Endometrium (tissue), 2 donors: ENCODE measurements around the gene USP37.

ENCODE experiments used
- FAIRE-seq: peaks from 2 replicates; lab custom pipeline; 2012; peaks lifted over from hg19 to GRCh38; lab: Jason Lieb, UNC
- donor health status: control.
- donor health status: control.

Gene USP37, protein sequence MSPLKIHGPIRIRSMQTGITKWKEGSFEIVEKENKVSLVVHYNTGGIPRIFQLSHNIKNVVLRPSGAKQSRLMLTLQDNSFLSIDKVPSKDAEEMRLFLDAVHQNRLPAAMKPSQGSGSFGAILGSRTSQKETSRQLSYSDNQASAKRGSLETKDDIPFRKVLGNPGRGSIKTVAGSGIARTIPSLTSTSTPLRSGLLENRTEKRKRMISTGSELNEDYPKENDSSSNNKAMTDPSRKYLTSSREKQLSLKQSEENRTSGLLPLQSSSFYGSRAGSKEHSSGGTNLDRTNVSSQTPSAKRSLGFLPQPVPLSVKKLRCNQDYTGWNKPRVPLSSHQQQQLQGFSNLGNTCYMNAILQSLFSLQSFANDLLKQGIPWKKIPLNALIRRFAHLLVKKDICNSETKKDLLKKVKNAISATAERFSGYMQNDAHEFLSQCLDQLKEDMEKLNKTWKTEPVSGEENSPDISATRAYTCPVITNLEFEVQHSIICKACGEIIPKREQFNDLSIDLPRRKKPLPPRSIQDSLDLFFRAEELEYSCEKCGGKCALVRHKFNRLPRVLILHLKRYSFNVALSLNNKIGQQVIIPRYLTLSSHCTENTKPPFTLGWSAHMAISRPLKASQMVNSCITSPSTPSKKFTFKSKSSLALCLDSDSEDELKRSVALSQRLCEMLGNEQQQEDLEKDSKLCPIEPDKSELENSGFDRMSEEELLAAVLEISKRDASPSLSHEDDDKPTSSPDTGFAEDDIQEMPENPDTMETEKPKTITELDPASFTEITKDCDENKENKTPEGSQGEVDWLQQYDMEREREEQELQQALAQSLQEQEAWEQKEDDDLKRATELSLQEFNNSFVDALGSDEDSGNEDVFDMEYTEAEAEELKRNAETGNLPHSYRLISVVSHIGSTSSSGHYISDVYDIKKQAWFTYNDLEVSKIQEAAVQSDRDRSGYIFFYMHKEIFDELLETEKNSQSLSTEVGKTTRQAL

GRCh38 chr2:218568190-218569037 lies at the start of gene USP37, which contains the start of gene CNOT9:
TSS of gene USP37 (minus strand) at chr2:218568351. CDS start at chr2:218558653, 9,698 bp downstream.
TSS of gene CNOT9 (plus strand) at chr2:218568839. CDS start at chr2:218568955, 116 bp downstream.
- FAIRE-seq: peak; percentile 87

GRCh38 chr2:218615868-218616315 lies 47.7 kb upstream of the USP37 start:
- no peak for FAIRE-seq

DNA sequence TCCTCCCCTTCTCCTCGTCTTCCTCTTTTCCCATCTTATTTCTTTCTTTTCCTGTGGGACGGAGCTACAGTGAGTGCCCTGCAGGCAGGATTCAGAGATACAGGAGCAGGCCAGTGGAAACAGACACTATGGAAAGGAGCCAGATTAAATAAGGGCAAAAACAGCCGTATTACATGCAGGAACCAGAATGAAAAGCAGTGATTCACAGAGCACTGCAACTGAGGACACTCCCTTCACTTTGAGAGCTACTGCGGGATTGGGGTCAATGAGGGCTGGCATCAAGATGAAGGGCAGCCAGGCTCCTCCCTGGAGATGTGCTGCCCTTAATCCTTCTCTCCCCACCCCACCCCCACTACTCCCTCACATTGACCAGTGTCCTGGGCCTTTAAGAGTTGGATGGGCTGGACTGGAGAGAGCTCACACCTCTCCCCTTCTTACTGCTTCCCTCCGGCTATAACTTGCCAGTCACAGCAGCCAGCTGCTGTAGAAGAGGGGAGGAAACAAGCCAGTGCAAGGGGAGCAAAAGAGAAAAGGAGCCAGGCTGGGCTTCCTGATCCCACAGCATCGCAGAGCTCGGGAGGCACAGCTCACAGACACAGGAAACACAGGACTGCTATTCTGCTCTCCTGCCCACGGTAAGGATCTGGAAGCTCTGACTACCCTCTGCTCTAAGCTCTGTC lies 39.4 kb upstream of the USP37 start, which contains the start of gene PLCD4:
Gene PLCD4 (plus strand): TSS at position 464 of the 680 bp plus-strand sequence. CDS start 7,841 bp downstream, outside the sequence.
- FAIRE-seq: no peak

DNA sequence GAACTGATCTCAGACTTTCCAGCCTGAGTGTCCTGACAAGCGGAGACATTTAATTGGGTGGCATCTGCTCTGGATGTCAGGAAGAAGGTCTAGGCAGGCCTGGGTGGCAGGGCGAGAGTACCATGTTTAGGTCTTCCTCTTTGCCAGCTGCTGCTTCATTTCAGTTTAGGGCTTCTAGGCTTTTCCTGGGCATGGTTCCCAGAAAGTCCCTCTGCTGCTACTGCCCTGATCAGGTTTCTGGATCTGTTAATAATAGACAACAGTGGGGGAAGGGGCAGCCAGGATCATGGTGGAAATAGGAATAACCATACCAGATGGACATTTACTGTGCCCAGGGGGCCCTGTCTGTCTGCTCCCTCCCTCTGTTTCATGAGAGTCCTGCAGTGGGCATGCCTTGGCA lies 37.3 kb upstream of the USP37 start:
- FAIRE-seq: no peak

DNA sequence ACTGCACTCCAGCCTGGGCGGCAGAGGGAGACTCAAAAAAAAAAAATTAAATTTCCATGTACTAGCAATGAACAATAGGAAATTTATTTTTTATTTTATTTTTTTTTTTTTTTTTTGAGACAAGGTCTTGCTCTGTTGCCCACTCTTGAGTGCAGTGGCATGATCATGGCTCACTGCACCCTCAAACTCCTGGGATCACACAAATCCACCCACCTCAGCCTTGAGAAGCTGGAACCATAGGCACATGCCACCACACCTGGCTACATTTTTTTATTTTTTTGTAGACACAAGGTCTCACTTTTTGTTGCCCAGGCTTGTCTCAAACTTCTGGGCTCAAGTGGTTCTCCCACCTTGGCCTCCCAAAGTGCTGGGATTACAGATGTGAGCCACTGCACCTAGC lies 17.4 kb upstream of the USP37 start:
- no peak for FAIRE-seq

DNA sequence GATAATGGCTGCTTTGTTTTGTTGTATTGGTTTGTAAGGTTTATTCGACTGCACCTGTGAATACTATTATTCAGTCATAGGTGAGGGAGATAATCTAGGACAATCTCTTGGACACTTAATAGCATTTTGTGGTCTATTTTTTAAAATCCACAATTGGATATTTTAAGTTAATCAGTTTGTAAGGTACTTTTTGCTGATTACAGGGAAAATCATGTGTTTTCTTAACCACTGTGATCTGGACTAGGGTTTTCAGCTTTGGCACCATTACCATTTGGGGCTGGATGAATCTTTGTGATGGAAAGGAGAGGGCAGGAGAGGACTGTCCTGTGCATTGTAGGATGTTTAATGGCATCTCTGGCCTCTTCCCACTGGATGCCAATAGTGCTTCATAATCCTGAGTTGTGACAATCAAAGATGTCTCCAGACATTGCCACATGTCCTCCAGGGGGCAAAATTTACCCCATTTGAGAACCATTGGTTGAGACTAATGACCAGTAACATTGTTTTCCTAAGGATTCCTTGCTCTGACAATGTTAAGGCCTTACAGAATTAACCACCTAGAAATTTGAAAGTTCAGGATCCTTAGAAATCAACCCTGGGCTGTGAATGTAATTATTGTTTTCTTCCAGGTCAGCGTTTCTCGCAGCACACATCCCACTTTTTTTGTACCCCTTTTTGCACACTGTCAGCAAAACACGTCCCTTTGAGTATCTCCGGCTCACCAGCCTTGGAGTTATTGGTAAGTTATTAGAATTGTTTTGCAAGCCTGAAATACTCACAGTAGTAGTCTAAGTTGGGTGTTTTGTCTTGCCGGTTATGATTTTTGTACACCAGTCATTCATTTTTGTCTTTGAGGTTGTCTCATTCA lies 16.1 kb upstream of the USP37 start:
- no peak for FAIRE-seq

DNA sequence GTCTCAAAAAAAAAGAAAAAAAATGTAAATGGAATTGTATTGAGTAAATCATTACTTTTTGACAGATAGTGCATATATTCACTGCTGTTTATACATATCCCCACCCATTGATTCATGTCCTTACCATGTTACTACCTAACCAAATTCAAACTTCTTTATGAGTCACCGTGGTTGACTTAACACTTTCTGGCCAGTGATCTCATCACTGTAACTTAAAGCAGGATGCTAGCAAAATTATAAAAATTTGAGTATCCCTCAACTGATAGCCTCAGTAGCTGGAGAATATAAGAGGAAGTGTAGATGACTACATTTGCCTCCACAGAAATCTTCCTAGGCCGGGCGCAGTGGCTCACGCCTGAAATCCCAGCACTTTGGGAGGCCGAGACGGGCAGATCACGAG lies 13.9 kb upstream of the USP37 start:
- no peak for FAIRE-seq

GRCh38 chr2:218578272-218578877 lies 10.2 kb upstream of the USP37 start:
- no peak for FAIRE-seq

DNA sequence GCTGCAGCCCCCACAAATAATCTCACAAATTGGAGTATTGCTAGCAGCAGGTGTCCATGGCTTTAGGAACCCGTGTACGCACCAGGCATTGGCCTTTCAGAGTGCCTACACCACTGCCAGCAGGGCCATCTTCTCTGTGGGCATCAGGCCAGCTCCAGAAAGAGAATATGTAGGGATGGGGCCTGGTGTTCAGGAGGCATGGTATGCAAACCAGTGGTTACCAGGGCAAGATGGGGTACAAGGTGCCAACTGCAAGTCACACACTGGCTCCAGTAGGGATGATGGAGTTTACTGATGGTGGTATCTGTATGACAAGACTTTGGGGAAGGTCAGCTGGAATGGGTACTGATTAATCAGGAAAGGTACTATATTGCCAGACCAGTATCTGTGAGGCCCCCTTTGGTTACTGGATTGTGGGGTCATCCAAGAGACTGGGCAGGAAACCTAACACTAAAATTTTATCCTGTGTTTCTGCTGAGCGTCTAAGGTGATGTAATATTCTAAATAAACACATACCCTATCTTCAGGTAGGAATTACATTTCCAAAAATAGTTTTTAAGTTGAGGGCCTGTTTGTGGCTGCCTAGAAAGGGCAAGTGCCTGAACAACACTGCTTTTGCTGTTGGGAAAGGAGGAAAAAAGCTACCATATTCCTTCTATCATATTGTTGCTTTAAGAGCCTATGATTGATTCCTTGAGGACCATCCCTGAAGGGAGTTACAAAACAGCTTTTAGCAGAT lies 9.5 kb upstream of the USP37 start:
- no peak for FAIRE-seq

- FAIRE-seq: no peak
These were observed 8.7 kb upstream of the USP37 start for GRCh38 chr2:218576854-218577253.

DNA sequence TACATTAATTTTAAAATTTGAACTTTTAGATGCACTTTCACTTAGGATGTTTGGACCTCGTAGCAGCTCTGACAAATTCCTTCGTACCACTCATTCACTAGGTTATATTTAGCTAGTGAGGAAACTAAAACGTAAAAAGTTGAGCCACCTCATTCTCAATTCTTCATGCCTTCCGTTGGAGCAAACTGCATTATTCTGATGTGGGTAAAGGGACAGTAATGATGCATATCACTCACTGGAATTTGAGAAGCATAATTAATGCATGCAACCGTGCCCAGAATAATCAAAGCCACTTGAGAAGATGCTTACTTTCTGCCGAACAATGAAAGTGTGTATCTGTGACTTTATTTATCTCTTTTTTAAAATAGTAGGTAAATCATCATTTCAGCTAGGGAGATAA lies 2.7 kb upstream of the USP37 start:
- FAIRE-seq: no peak

DNA sequence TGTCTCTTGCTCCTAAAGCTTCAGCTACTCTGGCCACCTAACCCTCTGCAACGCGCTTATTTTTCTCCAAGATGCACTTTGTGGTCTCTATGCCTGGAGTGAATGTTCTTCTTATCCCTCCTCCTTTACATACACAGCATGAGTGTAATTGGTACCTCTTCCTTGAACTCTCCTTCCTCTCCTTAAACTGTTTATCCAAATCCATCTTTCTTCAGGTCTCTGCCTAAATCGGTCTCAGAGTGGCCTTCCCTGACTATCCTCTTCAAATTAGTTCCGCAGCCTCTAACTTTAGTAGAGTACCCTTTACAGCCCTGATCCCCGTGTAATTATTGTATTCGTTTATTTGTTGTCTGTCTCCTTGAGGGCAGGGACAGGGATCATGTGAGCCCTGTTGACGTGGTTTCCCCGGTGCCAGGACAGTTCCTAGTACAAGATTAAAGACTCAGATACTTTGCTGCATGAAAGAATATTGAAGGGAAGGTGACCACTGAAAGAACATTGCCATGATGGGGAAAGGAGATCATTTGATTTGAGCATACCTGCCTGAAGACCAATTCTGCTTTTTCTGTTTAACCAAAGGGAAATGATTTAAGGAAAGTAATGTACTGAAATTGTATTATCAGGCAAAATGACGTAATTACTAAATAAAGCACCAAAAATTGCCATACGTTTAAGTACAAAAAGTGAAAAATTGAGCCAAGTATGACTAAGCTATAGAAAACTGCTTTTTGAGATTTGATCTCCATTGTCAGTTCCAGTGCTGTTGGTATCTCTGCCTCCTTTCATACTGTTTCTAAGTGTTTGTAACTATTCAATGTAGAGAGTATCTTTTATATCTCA lies 1.7 kb upstream of the USP37 start:
- FAIRE-seq: no peak

DNA sequence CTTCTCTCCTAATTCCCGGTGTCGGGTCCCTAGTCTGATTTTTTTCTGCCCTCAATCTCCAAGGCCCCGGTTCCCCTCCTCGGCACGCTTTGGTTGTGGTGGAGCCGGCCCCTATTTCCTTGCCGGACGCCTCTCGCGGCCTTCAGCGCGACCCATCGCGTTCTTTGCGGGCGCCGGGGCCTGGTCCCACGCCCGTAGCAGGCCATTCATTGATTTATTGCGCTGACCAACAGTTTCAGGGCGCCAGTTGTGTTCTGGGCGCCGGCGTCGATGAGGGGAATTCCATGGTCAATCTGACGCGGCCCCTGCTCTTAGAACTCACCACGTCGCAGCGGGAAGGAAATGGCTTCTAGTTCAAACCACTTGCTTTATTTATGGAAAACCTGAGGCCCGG lies 884 bp upstream of the USP37 start:
- no peak for FAIRE-seq

DNA sequence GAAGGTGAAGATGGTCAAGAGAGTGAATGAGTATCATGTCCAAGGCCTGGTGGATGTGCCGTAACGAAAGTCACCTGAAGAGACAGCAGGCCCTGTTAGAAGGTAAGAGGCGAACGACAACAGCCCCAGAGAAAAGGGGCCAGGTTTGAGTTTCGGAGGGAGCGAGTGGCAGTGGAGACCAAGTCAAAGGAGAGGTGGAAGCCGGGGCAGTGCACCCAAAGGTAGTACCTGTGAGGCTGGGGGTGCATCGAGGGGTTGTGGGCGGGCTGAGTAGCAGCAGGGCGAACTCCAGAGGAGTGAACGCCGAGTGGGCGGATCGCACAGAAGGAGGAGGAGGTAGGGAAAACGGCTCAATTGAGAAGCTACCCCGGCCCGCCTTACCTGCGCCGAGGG lies 358 bp downstream of the USP37 start:
- FAIRE-seq: no peak

- no peak for FAIRE-seq
These were observed 1.9 kb downstream of the USP37 start for GRCh38 chr2:218566296-218566695.

DNA sequence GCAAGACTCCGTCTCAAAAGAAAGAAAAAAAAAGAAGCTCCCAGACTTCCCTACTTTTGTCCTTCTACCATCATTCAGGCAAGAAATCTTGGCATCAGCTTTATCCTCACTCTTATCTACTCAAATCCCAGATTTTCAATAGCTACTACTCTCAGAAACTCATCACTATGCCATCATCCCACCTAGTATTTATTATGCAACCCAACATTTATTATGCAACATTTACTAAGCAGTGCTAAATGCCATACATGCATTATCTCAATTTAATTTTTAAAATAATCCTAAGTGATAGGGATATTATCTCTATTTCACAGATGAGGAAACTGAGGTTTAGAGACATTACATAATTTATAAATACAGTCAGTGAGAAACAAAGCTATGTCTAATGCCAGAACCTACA lies 4.1 kb downstream of the USP37 start:
- no peak for FAIRE-seq

DNA sequence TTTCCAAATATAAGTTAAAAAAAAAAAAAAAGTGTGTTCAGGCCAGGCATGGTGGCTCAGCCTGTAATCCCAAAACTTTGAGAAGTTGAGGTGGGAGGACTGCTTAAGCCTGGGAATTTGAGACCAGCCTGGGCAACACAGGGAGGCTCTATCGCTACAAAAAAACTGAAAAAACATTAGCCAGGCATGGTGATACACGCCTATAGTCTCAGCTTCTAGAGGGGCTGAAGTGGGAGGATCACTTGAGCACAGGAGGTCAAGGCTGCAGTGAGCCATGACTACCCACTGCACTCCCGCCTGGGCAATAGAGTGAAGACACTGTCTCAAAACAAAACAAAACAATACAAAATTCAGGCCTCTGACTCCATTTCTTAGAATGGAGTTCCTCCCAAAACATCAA lies 9.2 kb downstream of the USP37 start:
- no peak for FAIRE-seq

GRCh38 chr2:218557941-218558340 lies 10.2 kb downstream of the USP37 start:
- FAIRE-seq: no peak
